ENCODE measurements around the gene ACOX1.

ACOX1 gene

DNA sequence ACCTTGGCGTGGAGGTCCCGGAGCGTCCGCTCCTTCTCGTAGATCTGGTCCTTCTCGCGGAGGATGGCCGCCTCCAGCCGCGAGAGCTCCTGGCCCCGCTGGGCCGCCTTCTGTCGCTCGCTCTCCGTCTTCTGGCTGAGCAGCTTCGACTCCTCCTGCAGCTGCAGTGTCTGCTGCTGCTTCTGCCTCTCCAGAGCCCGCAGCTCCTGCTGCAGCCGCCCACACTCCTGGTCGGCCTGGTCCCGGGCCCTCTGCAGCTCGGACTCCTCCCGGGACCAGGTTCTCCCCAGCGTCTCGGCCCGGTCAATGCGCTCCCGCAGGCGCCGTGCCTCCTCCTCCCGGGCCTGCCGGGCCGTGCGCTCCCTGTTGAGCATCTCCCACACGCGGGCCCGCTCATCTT, 29.2 kb upstream of the ACOX1 start:
- Histone ChIP-seq H3K9ac (ENCODE audit: low read depth, low read length) (no peak overlapping the region), H4K20me1 (ENCODE audit: insufficient read depth, low read length) (no peaks in the 10 kb centered on the region), H3K4me2 (ENCODE audit: insufficient read depth, low read length) (no peak overlapping the region), H3K4me1 (ENCODE audit: insufficient read depth, low read length) (no peaks in the 10 kb centered on the region), H3K27me3 (ENCODE audit: insufficient read depth, low read length, poor library complexity) (no peaks in the 10 kb centered on the region), H3K79me2 (ENCODE audit: insufficient read depth, low read length) (no peaks in the 10 kb centered on the region), H3K9me3 (ENCODE audit: insufficient read depth, low read length, severe bottlenecking) (no peaks in the 10 kb centered on the region), H3K36me3 (ENCODE audit: insufficient read depth, low read length) (no peaks in the 10 kb centered on the region), H3K27ac (ENCODE audit: low read length) (no peak overlapping the region), H3K4me3 (ENCODE audit: low read depth in 1 of 2, low read length in 2 of 2) (no peak overlapping the region), H2AFZ (ENCODE audit: low read depth, low read length) (no peak overlapping the region)
- no peak for ATAC-seq (ENCODE audit: insufficient read depth, low read depth)
- TF ChIP-seq CTCF (IDR thresholded peaks at IDR 0.05; ENCODE audit: borderline replicate concordance, extremely low read depth, low read length, poor library complexity, severe bottlenecking): no peak
- TF ChIP-seq EZH2 (IDR thresholded peaks at IDR 0.05; ENCODE audit: borderline replicate concordance, low read depth, low read length, severe bottlenecking): no peak
- DNase-seq: no peak

DNA sequence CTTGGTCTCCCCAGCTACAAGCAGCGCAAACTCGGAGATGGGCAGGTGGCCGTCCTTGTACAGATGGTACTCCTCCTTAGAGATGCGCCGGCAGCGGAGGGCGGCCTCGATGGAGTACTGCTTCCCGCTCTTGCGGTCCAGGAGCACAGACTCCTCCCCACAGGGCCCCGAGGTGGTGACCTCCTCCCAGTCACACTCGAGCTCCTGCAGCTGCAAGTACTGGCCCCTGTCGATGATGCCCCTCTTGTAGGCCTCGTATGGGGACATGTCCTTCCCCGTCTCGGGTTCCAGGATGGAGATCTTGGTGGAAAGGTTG, 28.8 kb upstream of the ACOX1 start:
- TF ChIP-seq EZH2 (IDR thresholded peaks at IDR 0.05; ENCODE audit: borderline replicate concordance, low read depth, low read length, severe bottlenecking) (no peak), CTCF (IDR thresholded peaks at IDR 0.05; ENCODE audit: borderline replicate concordance, extremely low read depth, low read length, poor library complexity, severe bottlenecking) (no peak)
- ATAC-seq (ENCODE audit: insufficient read depth, low read depth): no peak
- no peak overlapping the region for H3K4me2 ChIP-seq (ENCODE audit: insufficient read depth, low read length)
- H3K36me3 ChIP-seq (ENCODE audit: insufficient read depth, low read length): no peaks in the 10 kb centered on the region
- H3K9ac ChIP-seq (ENCODE audit: low read depth, low read length): no peak overlapping the region
- no peaks in the 10 kb centered on the region for H3K9me3 ChIP-seq (ENCODE audit: insufficient read depth, low read length, severe bottlenecking)
- H4K20me1 ChIP-seq (ENCODE audit: insufficient read depth, low read length): no peaks in the 10 kb centered on the region
- no peak for DNase-seq
- no peaks in the 10 kb centered on the region for H3K27me3 ChIP-seq (ENCODE audit: insufficient read depth, low read length, poor library complexity)
- no peak overlapping the region for H2AFZ ChIP-seq (ENCODE audit: low read depth, low read length)
- no peak overlapping the region for H3K4me3 ChIP-seq (ENCODE audit: low read depth in 1 of 2, low read length in 2 of 2)
- H3K4me1 ChIP-seq (ENCODE audit: insufficient read depth, low read length): no peaks in the 10 kb centered on the region
- no peak overlapping the region for H3K27ac ChIP-seq (ENCODE audit: low read length)
- no peaks in the 10 kb centered on the region for H3K79me2 ChIP-seq (ENCODE audit: insufficient read depth, low read length)

- Histone ChIP-seq H3K9me3 (ENCODE audit: insufficient read depth, low read length, severe bottlenecking) (no peaks in the 10 kb centered on the region), H2AFZ (ENCODE audit: low read depth, low read length) (no peak overlapping the region), H3K4me3 (ENCODE audit: low read depth in 1 of 2, low read length in 2 of 2) (no peak overlapping the region), H3K4me1 (ENCODE audit: insufficient read depth, low read length) (no peaks in the 10 kb centered on the region), H3K9ac (ENCODE audit: low read depth, low read length) (no peak overlapping the region), H3K4me2 (ENCODE audit: insufficient read depth, low read length) (no peak overlapping the region), H4K20me1 (ENCODE audit: insufficient read depth, low read length) (no peaks in the 10 kb centered on the region), H3K36me3 (ENCODE audit: insufficient read depth, low read length) (0 out of 2 replicates have a peak, but pooled peaks cover under 1% of the 10 kb centered on the region), H3K27me3 (ENCODE audit: insufficient read depth, low read length, poor library complexity) (no peaks in the 10 kb centered on the region), H3K27ac (ENCODE audit: low read length) (no peak overlapping the region), H3K79me2 (ENCODE audit: insufficient read depth, low read length) (no peaks in the 10 kb centered on the region)
- TF ChIP-seq CTCF (IDR thresholded peaks at IDR 0.05; ENCODE audit: borderline replicate concordance, extremely low read depth, low read length, poor library complexity, severe bottlenecking) (no peak), EZH2 (IDR thresholded peaks at IDR 0.05; ENCODE audit: borderline replicate concordance, low read depth, low read length, severe bottlenecking) (no peak)
- DNase-seq (no peak), ATAC-seq (ENCODE audit: insufficient read depth, low read depth) (no peak)
Observed at GRCh38 chr17:76007131-76007849, 28.3 kb upstream of the ACOX1 start.
